T-cell (primary cell): Measurements from ENCODE around the gene ARHGEF33. TPM values are rescaled to one million over a fixed set of nuclear protein-coding genes. Genes with fewer than 3 reads are reported as not detected.

Experiments used
- ATAC-seq, 4 experiments: fragments of 200-7000 bp in 3 of 4; fragments of 150-1000 bp in 1 of 4; cut with Tn5 transposase; replicated peaks in 1 of 4; 1 replicate in 3 of 4; 2 replicates in 1 of 4; pipeline ENCODE4 v1.10.0; 2021; ENCODE audit warnings: moderate library complexity in 3 of 4, mild to moderate bottlenecking in 2 of 4, moderate number of reproducible peaks in 1 of 4
- CTCF ChIA-PET, 2 donors: fragments of 300-600 bp; sonication (Branson Sonifier 250); formaldehyde crosslinking; loops; one replicate each; lab custom pipeline; 2022; ENCODE audit warnings: antibody characterized with exemption in 2 of 2; lab: Charles Lee
- POLR2A ChIA-PET, 2 donors: fragments of 300-600 bp; sonication (Branson Sonifier 250); formaldehyde crosslinking; loops; one replicate each; lab custom pipeline; 2022; ENCODE audit warnings: antibody characterized with exemption in 2 of 2; lab: Charles Lee
- DNase-seq, 35 experiments: peaks; one replicate each; pipeline versions ENCODE4 v3.0.0 to v3.0.0-alpha.2; 2013 to 2023
- H3K27ac ChIP-seq: one replicate; pipeline ENCODE4 v1.5.1; 2013; ENCODE audit warnings: low read length
- H3K27me3 ChIP-seq, 2 experiments: replicated peaks in 1 of 2; 1 replicate in 1 of 2; 2 replicates in 1 of 2; pipeline versions ENCODE4 v1.6.1 to v1.7.0; 2013; ENCODE audit warnings: low read length in 1 of 2, mixed read lengths in 1 of 2; ENCODE audit not compliant: control insufficient read depth in 2 of 2, insufficient read depth in 2 of 2; ENCODE audit errors: extremely low read depth in 1 of 2
- H3K36me3 ChIP-seq, 2 donors: 1 replicate in 1 of 2; 2 replicates in 1 of 2; pipeline versions ENCODE4 v1.6.1 to v1.7.0; 2013; ENCODE audit warnings: low read length in 1 of 2; ENCODE audit not compliant: control insufficient read depth in 2 of 2, insufficient read depth in 1 of 2; ENCODE audit errors: extremely low read depth in 1 of 2
- H3K4me1 ChIP-seq, 2 experiments: 1 replicate in 1 of 2; 2 replicates in 1 of 2; pipeline versions ENCODE4 v1.6.1 to v1.7.0; 2013; ENCODE audit warnings: low read length in 2 of 2, mixed read lengths in 1 of 2; ENCODE audit not compliant: insufficient read depth in 2 of 2, control insufficient read depth in 1 of 2; ENCODE audit errors: extremely low read depth in 1 of 2
- H3K4me3 ChIP-seq, 2 donors: 1 replicate in 1 of 2; 2 replicates in 1 of 2; pipeline versions ENCODE4 v1.5.1 to v1.7.0; 2013; ENCODE audit warnings: mild to moderate bottlenecking in 2 of 2, low read length in 1 of 2, moderate library complexity in 1 of 2; ENCODE audit not compliant: control insufficient read depth in 1 of 2; ENCODE audit errors: extremely low read depth in 1 of 2
- H3K9me3 ChIP-seq: 2 replicates; pipeline ENCODE4 v1.7.0; 2013
- H3K27ac Mint-ChIP-seq, 2 donors: one replicate each; pipeline ENCODE4 v1.8.0; 2020 to 2021; ENCODE audit warnings: mild to moderate bottlenecking in 2 of 2, mixed read lengths in 2 of 2
- H3K27me3 Mint-ChIP-seq, 2 donors: one replicate each; pipeline ENCODE4 v1.8.0; 2021 to 2022; ENCODE audit warnings: mixed read lengths in 2 of 2
- H3K36me3 Mint-ChIP-seq: one replicate; pipeline ENCODE4 v1.8.0; 2021; ENCODE audit warnings: mixed read lengths
- H3K4me1 Mint-ChIP-seq, 3 donors: one replicate each; pipeline ENCODE4 v1.8.0; 2020 to 2022; ENCODE audit warnings: mixed read lengths in 3 of 3, mild to moderate bottlenecking in 1 of 3
- H3K4me3 Mint-ChIP-seq, 3 donors: one replicate each; pipeline ENCODE4 v1.8.0; 2020 to 2022; ENCODE audit warnings: mild to moderate bottlenecking in 3 of 3, mixed read lengths in 3 of 3, moderate library complexity in 3 of 3
- H3K9me3 Mint-ChIP-seq, 3 donors: one replicate each; pipeline ENCODE4 v1.8.0; 2020 to 2022; ENCODE audit warnings: mixed read lengths in 3 of 3
- WGBS: methylation state at CpG from one replicate; pipeline ENCODE4 v1.1.5; 2013; ENCODE audit warnings: missing lambda C conversion rate; ENCODE audit not compliant: insufficient coverage; 5-methylcytosine and 5-hydroxymethylcytosine counted together
- total RNA-seq, 35 experiments: library from RNA in 6 of 35; stranded (reverse) in 6 of 35; fragments of 120-200 nt in 1 of 35; gene quantifications; one replicate each; pipeline versions ENCODE4 v1.2.1 to v1.2.4 and lab custom pipeline; 2013 to 2026

Gene ARHGEF33
- total RNA-seq, 5 donors from 2014 or later (not counting 1 experiment from before 2014, with no cell fraction given), result 0.15 to 0.26 (median 0.16) TPM; not detected in 2

GRCh38 chr2:38959466-38959865 lies 69.8 kb downstream of the ARHGEF33 start:
- H3K27me3 ChIP-seq, result peaks cover 0 to 28% of the 10 kb centered on the region in 2 experiments
- Mint-ChIP-seq H3K4me3 (peak overlapping the region; percentile 57 to 70 (median 62)), H3K9me3 (no peaks in the 10 kb centered on the region), H3K4me1 (peaks cover 0 to 3% (median 2%) of the 10 kb centered on the region in 3 donors), H3K27me3 (peaks cover 22 to 27% of the 10 kb centered on the region in 2 donors), H3K36me3 (no peaks in the 10 kb centered on the region), H3K27ac (no peak overlapping the region)
- WGBS, result 91% methylated on average over 5 of the region's 24 CpGs
- ATAC-seq (no peak), DNase-seq (no peak)
- ChIA-PET POLR2A (interaction anchor here in 1 of 2 donors (0.6 kb wide), 1 partner anchor 276 kb away, joined by 3 read pairs; no protein-coding TSS in a partner anchor), CTCF (no interaction called here)
- H3K36me3 ChIP-seq, result no peaks in the 10 kb centered on the region
- peaks cover 0 to 13% of the 10 kb centered on the region in 2 experiments for H3K4me1 ChIP-seq
- H3K27ac ChIP-seq, result no peak overlapping the region
- H3K4me3 ChIP-seq, result no peak overlapping the region
- H3K9me3 ChIP-seq, result no peaks in the 10 kb centered on the region

GRCh38 chr2:38959938-38960608 lies 70.4 kb downstream of the ARHGEF33 start:
- peak overlapping the region; percentile 43 to 62 (median 47) for H3K4me3 Mint-ChIP-seq
- H3K9me3 Mint-ChIP-seq, result no peaks in the 10 kb centered on the region
- peak; percentile 16 to 79 (median 54) for DNase-seq
- POLR2A ChIA-PET, result interaction anchor here (0.6 kb wide), 2 partner anchors 209 to 276 kb away, joined by 3 to 5 read pairs; partner anchors contain the start of gene SRSF7 (in 1 of the 2)
- H3K4me1 ChIP-seq, result peaks cover 0 to 13% of the 10 kb centered on the region in 2 experiments
- no peaks in the 10 kb centered on the region for H3K9me3 ChIP-seq
- no peak overlapping the region for H3K27ac ChIP-seq
- H3K4me3 ChIP-seq, result peak overlapping the region; percentile 28 to 69
- peaks cover 0 to 3% (median 2%) of the 10 kb centered on the region in 3 donors for H3K4me1 Mint-ChIP-seq
- H3K27me3 Mint-ChIP-seq, result peaks cover 22 to 27% of the 10 kb centered on the region in 2 donors
- peaks cover 0 to 28% of the 10 kb centered on the region in 2 experiments for H3K27me3 ChIP-seq
- no peaks in the 10 kb centered on the region for H3K36me3 ChIP-seq
- CTCF ChIA-PET, result no interaction called here
- ATAC-seq, result peak; percentile 95 to 98 (median 97)
- WGBS, result 16% methylated on average over 88 of the region's 97 CpGs
- H3K36me3 Mint-ChIP-seq, result no peaks in the 10 kb centered on the region
- no peak overlapping the region for H3K27ac Mint-ChIP-seq

GRCh38 chr2:38960609-38961320 lies 71.1 kb downstream of the ARHGEF33 start:
- Mint-ChIP-seq H3K36me3 (no peaks in the 10 kb centered on the region), H3K9me3 (no peaks in the 10 kb centered on the region), H3K27me3 (peaks cover 22 to 27% of the 10 kb centered on the region in 2 donors), H3K4me1 (peaks cover 0 to 3% (median 2%) of the 10 kb centered on the region in 3 donors), H3K4me3 (peak overlapping the region; percentile 37 to 62 (median 49)), H3K27ac (no peak overlapping the region)
- peak in 1 of 35 experiments; percentile 0 for DNase-seq
- no peaks in the 10 kb centered on the region for H3K9me3 ChIP-seq
- ATAC-seq, result peak in 3 of 4 experiments; percentile 10 to 24 (median 19)
- peaks cover 0 to 28% of the 10 kb centered on the region in 2 experiments for H3K27me3 ChIP-seq
- no peak overlapping the region for H3K27ac ChIP-seq
- H3K4me3 ChIP-seq, result peak overlapping the region; percentile 15 to 23
- H3K36me3 ChIP-seq, result no peaks in the 10 kb centered on the region
- WGBS, result 76% methylated on average over 28 of the region's 34 CpGs
- ChIA-PET CTCF (no interaction called here), POLR2A (no interaction called here)
- H3K4me1 ChIP-seq, result peaks cover 0 to 13% of the 10 kb centered on the region in 2 experiments

- whole genome bisulfite sequencing, result no CpG with 5 or more reads among the region's 5 CpGs
- POLR2A ChIA-PET, result no interaction called here
- no peak overlapping the region for H3K27ac Mint-ChIP-seq
Measured at GRCh38 chr2:38966006-38966405, 76.3 kb downstream of the ARHGEF33 start.

GRCh38 chr2:38966678-38967077 lies 77.0 kb downstream of the ARHGEF33 start:
- CTCF ChIA-PET, result interaction anchor here in 1 of 2 donors (0.5 kb wide), 1 partner anchor 19 kb away, joined by 3 read pairs; no protein-coding TSS in a partner anchor
- DNase-seq, result no peak
- no CpG with 5 or more reads among the region's 1 CpG for WGBS
- Mint-ChIP-seq H3K27me3 (peaks cover 10 to 17% of the 10 kb centered on the region in 2 donors), H3K4me3 (no peak overlapping the region), H3K9me3 (no peaks in the 10 kb centered on the region), H3K36me3 (no peaks in the 10 kb centered on the region), H3K27ac (no peak overlapping the region), H3K4me1 (no peaks in the 10 kb centered on the region)
- no peaks in the 10 kb centered on the region for H3K4me1 ChIP-seq
- no peaks in the 10 kb centered on the region for H3K36me3 ChIP-seq
- H3K27me3 ChIP-seq, result peaks cover 0 to 8% of the 10 kb centered on the region in 2 experiments
- no peak overlapping the region for H3K4me3 ChIP-seq
- H3K9me3 ChIP-seq, result no peaks in the 10 kb centered on the region
- POLR2A ChIA-PET, result no interaction called here
- no peak for ATAC-seq
- H3K27ac ChIP-seq, result no peak overlapping the region

More at GRCh38 chr2:38966006-38966405, 76.3 kb downstream of the ARHGEF33 start:
- Histone ChIP-seq H3K4me1 (no peaks in the 10 kb centered on the region), H3K9me3 (no peaks in the 10 kb centered on the region), H3K27ac (no peak overlapping the region), H3K4me3 (no peak overlapping the region), H3K27me3 (peaks cover 0 to 9% of the 10 kb centered on the region in 2 experiments), H3K36me3 (no peaks in the 10 kb centered on the region)
- no peak overlapping the region for H3K4me3 Mint-ChIP-seq
- CTCF ChIA-PET, result interaction anchor here in 1 of 2 donors (0.5 kb wide), 1 partner anchor 18 kb away, joined by 3 read pairs; no protein-coding TSS in a partner anchor
- no peaks in the 10 kb centered on the region for H3K36me3 Mint-ChIP-seq
- H3K9me3 Mint-ChIP-seq, result no peaks in the 10 kb centered on the region
- peaks cover 0 to under 1% (median under 1%) of the 10 kb centered on the region in 3 donors for H3K4me1 Mint-ChIP-seq
- ATAC-seq (no peak), DNase-seq (no peak)
- peaks cover 13 to 21% of the 10 kb centered on the region in 2 donors for H3K27me3 Mint-ChIP-seq

- H3K4me1 Mint-ChIP-seq, result no peaks in the 10 kb centered on the region
- ATAC-seq (no peak), DNase-seq (no peak)
- H3K27me3 Mint-ChIP-seq, result peaks cover 5 to 13% of the 10 kb centered on the region in 2 donors
- H3K4me1 ChIP-seq, result no peaks in the 10 kb centered on the region
- H3K36me3 ChIP-seq, result no peaks in the 10 kb centered on the region
- no peak overlapping the region for H3K4me3 Mint-ChIP-seq
- ChIA-PET POLR2A (no interaction called here), CTCF (no interaction called here)
- WGBS, result 100% methylated on average over 1 of the region's 2 CpGs
- no peak overlapping the region for H3K27ac Mint-ChIP-seq
- H3K9me3 ChIP-seq, result no peaks in the 10 kb centered on the region
- H3K27me3 ChIP-seq, result peaks cover 0 to 3% of the 10 kb centered on the region in 2 experiments
- H3K4me3 ChIP-seq, result no peak overlapping the region
- no peaks in the 10 kb centered on the region for H3K36me3 Mint-ChIP-seq
- no peaks in the 10 kb centered on the region for H3K9me3 Mint-ChIP-seq
- H3K27ac ChIP-seq, result no peak overlapping the region
Measured at GRCh38 chr2:38968021-38968420, 78.3 kb downstream of the ARHGEF33 start.
